Skeletal muscle tissue (tissue), 4 donors: ENCODE measurements around the gene USB1. TPM values are rescaled to one million over a fixed set of nuclear protein-coding genes. Genes with fewer than 3 reads are reported as not detected.

Experiments
- H3K27ac ChIP-seq: one replicate; pipeline ENCODE4 v1.7.0; 2013; ENCODE audit warnings: mild to moderate bottlenecking, low read depth, low read length, inconsistent platforms
- H3K27me3 ChIP-seq, 3 donors: one replicate each; pipeline ENCODE4 v1.7.0; 2013; ENCODE audit warnings: low read length in 3 of 3; ENCODE audit not compliant: control insufficient read depth in 3 of 3, insufficient read depth in 3 of 3
- H3K36me3 ChIP-seq, 3 donors: one replicate each; pipeline ENCODE4 v1.7.0; 2013; ENCODE audit warnings: low read length in 3 of 3; ENCODE audit not compliant: control insufficient read depth in 3 of 3, insufficient read depth in 3 of 3
- H3K4me1 ChIP-seq, 3 donors: one replicate each; pipeline ENCODE4 v1.7.0; 2013; ENCODE audit warnings: low read length in 3 of 3, mild to moderate bottlenecking in 3 of 3; ENCODE audit not compliant: control insufficient read depth in 3 of 3, insufficient read depth in 3 of 3
- H3K4me3 ChIP-seq, 3 donors: one replicate each; pipeline ENCODE4 v1.7.0; 2013; ENCODE audit warnings: low read length in 3 of 3
- H3K9ac ChIP-seq, 3 donors: one replicate each; pipeline ENCODE4 v1.7.0; 2013; ENCODE audit warnings: low read length in 3 of 3, mild to moderate bottlenecking in 3 of 3, moderate library complexity in 2 of 3, low read depth in 1 of 3
- H3K9me3 ChIP-seq, 3 donors: one replicate each; pipeline ENCODE4 v1.7.0; 2013; ENCODE audit warnings: low read length in 3 of 3; ENCODE audit not compliant: control insufficient read depth in 3 of 3
- total RNA-seq: library from RNA; depleted of rRNA; stranded (reverse); fragments of >200 nt; gene quantifications from one replicate; pipeline ENCODE4 v1.2.3, GENCODE V29; 2014
- donor health status: Osteomylitis.

USB1 gene
- total RNA-seq, 1 donor from 2014 or later: 2.1 TPM

DNA sequence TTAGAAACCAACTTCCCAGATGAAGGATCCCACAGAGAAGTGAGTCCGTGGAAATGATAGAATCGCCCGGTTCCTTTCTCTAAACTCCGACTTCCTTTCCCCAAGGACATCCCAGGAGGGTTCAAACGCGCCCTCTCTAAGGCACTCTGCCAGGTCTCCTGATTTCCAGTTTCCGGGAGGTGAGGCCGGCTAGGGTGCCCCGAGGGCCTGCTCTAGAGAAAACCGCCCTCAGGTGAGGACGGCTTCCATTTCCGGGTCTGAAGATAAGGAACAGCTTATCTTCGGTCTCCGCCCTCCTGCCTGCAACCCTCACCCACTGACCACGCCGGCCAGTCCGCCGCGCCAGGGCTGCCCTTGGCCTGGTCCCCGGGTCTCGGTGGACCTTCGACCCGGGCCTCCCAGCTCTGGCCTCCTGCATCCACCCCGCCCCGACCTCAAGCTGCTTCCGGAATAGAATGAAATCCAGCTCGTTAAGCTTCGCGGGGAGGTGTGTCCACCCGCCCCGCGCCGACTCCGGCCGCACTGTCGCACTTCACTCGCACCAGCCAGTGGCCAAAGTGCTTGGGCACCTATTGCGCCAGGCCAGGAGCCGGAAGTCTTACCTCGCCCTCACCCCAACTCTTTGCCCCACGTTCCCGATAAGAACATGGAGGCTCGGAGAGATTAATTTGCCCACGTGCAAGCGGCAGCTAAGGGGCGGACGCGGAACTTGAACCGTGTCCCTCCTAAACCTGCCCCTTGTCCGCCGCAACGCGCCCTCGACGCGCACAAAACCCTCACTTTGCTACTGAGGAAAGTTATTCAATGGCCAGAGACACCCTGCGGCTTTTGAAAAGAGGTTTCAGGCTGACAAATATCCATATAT is 23.5 kb downstream of the USB1 start:
- H3K36me3 ChIP-seq: peaks cover 3 to 7% (median 5%) of the 10 kb centered on the region in 3 donors
- H3K27me3 ChIP-seq: no peaks in the 10 kb centered on the region
- peaks cover 44 to 61% (median 51%) of the 10 kb centered on the region in 3 donors for H3K4me1 ChIP-seq
- H3K4me3 ChIP-seq: peak overlapping the region; percentile 68 to 83 (median 82)
- H3K27ac ChIP-seq: no peak overlapping the region
- no peaks in the 10 kb centered on the region for H3K9me3 ChIP-seq
- H3K9ac ChIP-seq: peak overlapping the region; percentile 51 to 82 (median 69)

DNA sequence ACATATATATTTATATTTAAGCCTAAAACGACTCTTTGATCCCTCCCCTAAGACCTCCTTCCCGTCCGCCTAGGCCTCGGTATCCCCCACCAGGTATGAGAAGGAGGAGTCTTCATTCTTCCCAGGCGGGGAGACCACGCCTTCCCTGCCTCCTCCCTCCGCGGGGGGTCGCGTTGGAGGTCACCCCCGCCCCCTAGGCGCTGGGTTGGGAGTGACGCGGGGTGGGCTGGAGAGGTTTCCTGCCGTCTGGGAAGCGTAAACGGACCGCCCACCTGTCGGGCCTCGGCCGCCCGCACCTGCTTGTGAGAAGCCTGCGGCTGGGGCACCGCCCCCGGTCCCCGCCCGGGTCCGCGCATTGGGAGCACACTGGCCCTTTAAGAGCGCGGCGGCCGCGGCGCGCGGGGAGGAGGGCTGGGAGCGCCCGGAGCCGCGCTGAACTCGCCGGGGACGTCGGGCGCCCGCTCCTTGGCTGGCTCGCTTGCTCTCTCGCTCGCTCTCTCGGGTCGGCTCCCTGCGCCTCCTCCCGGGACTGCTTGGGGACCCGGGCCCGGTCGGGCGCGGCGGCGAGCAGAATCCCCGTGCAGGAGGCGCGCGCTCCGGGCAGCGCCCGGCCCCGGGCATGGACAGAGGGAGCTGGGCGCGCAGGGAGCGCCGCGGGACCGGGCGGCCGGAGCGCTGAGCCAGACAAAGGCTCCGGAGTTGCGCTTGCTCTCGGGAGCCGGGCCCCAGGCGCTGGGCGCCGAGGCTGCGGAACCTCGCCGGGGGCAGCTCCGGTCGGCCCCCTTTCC is 24.3 kb downstream of the USB1 start, which contains the start of gene MMP15:
MMP15 (plus strand) TSS at position 404 of the 788 bp plus-strand sequence. CDS start 597 bp downstream, outside the sequence.
- peaks cover 51 to 69% (median 56%) of the 10 kb centered on the region in 3 donors for H3K4me1 ChIP-seq
- peaks cover 0 to 2% (median 0%) of the 10 kb centered on the region in 3 donors for H3K36me3 ChIP-seq
- H3K27ac ChIP-seq: peak within 1 kb of the TSS; percentile 84
- peak within 1 kb of the TSS; percentile 51 to 82 (median 69) for H3K9ac ChIP-seq
- no peaks in the 10 kb centered on the region for H3K27me3 ChIP-seq
- no peaks in the 10 kb centered on the region for H3K9me3 ChIP-seq
- peak within 1 kb of the TSS; percentile 72 to 83 (median 82) for H3K4me3 ChIP-seq

DNA sequence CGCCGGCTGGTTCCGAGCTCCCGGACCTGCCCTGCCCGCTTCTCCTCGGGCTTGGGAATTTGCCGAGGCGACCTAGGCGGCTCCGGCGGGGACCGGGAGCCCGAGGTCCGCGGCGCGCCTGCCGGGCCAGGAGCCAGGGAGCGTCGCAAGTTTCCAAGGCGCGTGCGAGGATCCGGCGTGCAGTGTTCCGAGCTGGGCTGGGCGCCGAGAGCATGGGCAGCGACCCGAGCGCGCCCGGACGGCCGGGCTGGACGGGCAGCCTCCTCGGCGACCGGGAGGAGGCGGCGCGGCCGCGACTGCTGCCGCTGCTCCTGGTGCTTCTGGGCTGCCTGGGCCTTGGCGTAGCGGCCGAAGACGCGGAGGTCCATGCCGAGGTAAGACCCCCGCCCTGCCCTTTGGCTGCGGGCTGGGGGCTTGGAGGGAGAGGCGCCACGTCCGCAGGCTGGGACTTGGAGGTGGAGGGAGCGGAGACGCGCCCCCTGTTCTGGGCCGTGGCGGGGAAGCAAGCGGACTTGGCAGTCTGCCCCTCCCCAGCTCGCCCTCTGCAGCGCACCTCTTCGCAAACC is 25.0 kb downstream of the USB1 start:
- Histone ChIP-seq H3K4me3 (peak overlapping the region; percentile 72 to 83 (median 82)), H3K27ac (peak overlapping the region; percentile 84), H3K4me1 (peaks cover 55 to 72% (median 63%) of the 10 kb centered on the region in 3 donors), H3K9me3 (no peaks in the 10 kb centered on the region), H3K36me3 (peaks cover 0 to 2% (median 0%) of the 10 kb centered on the region in 3 donors), H3K9ac (peak overlapping the region; percentile 51 to 82 (median 69)), H3K27me3 (no peaks in the 10 kb centered on the region)

DNA sequence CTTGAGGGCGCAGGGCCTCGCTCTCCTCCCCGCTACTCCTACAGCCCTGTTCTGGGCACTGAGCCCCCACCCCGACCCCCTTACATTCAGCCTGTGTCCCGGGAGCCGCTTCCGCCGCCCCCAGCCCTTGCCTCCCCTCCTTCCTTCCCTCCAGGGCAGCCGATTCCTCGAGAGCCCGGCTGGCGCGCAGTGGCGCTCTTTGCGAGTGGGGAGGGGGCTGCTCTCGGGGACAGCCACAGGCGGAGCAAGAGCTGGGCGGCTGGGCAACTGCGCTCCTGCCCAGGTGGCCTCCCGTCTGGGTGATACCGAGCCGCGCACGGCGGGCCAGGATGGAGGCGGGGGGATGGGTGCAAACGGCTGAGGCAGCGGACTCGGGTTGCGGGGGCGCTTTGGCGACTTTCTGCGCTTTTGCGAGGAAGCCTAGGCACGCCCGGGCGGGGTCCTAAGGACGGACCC is 25.5 kb downstream of the USB1 start:
- Histone ChIP-seq H3K4me3 (peak overlapping the region; percentile 72 to 83 (median 82)), H3K9ac (peak overlapping the region; percentile 69 to 82 (median 74)), H3K27me3 (no peaks in the 10 kb centered on the region), H3K4me1 (peaks cover 55 to 74% (median 63%) of the 10 kb centered on the region in 3 donors), H3K9me3 (no peaks in the 10 kb centered on the region), H3K27ac (peak overlapping the region; percentile 84), H3K36me3 (peaks cover 0 to 2% (median 0%) of the 10 kb centered on the region in 3 donors)

DNA sequence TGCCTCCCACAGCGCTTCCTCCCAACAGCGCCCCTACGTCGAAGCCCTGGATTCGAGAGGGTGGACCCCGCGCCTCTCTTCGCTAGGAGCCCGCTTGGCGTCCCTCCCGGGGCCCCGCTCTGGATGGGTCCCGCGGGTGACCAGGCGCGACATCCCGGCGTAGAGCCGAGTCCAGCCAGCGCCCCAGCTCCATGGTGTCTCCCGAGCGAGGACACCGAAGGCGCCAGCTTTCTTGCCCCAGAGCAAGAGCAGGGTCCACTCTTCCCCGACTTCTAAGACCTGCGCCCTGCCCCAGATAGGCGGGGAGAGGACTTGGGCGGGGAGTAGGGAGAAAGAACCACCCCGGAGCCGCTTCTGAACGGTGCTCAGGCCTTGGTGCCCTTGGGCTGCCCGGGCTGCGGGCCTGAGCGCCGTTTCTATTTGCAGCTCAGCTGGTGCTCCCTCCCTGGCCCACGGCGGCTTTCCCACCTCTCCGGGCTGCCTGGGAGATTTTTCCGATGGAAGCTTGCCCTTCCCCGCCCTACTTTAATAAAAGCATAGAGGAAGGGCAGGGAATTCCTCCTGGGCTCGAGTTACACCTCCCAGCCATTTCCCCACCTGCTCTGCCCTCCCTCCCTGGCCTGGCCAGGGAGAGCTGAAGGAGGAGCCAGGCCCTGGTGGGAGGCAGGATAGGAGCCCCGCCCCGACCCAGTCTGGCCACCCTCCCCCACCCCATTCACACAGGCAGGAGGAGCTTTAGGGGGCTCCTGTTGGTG is 26.1 kb downstream of the USB1 start:
- Histone ChIP-seq H3K4me3 (peak overlapping the region; percentile 72 to 83 (median 82)), H3K36me3 (peaks cover 0 to 2% (median 0%) of the 10 kb centered on the region in 3 donors), H3K27ac (peak overlapping the region; percentile 84), H3K4me1 (peaks cover 58 to 72% (median 62%) of the 10 kb centered on the region in 3 donors), H3K9ac (peak overlapping the region; percentile 69 to 82 (median 74)), H3K9me3 (no peaks in the 10 kb centered on the region), H3K27me3 (no peaks in the 10 kb centered on the region)

DNA sequence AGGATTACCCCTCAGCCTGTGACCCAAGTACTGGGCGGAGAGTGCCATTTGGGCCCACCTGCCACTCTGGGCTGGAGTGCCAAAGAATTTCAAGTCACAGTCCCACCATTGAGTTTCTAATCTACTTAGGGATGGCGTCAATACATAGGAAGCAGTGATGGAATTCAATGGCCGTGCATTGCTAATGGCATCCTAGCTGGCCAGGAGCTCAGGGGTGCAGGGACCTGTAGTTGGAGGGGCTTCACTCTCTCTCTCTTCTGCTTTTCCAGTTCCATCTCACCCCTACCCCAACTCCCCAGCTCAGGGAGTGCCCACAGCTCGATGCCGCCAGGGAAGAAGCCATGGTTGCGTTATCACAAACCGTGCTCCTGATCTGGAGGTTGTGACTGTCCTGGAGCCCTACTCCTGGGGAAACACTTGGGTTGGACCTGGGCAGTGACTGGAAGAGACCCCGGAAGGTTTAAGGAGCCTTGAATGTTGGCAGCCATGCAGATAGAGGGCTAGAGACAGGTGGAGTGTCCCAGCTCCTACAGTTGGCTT is 26.8 kb downstream of the USB1 start:
- no peak overlapping the region for H3K27ac ChIP-seq
- H3K9ac ChIP-seq: no peak overlapping the region
- H3K36me3 ChIP-seq: peaks cover 0 to 2% (median 0%) of the 10 kb centered on the region in 3 donors
- peak overlapping the region; percentile 2 to 41 (median 5) for H3K4me3 ChIP-seq
- H3K27me3 ChIP-seq: no peaks in the 10 kb centered on the region
- H3K4me1 ChIP-seq: peaks cover 57 to 69% (median 60%) of the 10 kb centered on the region in 3 donors
- H3K9me3 ChIP-seq: no peaks in the 10 kb centered on the region

DNA sequence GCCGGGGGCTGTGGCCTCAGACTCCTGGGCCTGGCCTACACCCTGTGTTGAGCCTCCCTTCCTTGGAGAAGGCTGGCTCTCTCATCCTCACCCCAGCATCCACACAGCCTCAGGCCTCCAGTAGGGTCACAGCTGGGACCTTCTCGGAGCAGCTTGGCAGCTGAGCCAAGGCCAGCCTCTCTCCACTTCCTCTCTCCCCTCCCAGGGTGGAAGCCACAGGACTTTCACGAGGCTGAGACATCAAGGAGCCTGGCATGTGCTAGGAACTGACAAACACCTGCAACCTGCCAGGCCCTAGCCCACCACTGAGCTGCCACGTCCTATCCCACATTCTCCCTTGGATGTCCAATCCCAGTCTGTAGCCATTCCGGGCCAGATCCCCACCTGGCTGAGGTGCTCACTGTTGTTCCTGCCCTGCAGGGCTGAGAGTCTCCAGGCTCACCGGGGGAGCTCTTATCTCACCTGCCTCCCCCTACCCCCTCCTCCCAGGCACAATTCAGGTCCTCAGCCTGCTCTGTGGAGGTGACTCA is 27.4 kb downstream of the USB1 start:
- Histone ChIP-seq H3K9ac (no peak overlapping the region), H3K4me1 (peaks cover 61 to 71% (median 64%) of the 10 kb centered on the region in 3 donors), H3K4me3 (peak overlapping the region in 1 of 3 donors; percentile 5), H3K27ac (no peak overlapping the region), H3K9me3 (no peaks in the 10 kb centered on the region), H3K27me3 (no peaks in the 10 kb centered on the region), H3K36me3 (peaks cover 0 to 2% (median 0%) of the 10 kb centered on the region in 3 donors)

DNA sequence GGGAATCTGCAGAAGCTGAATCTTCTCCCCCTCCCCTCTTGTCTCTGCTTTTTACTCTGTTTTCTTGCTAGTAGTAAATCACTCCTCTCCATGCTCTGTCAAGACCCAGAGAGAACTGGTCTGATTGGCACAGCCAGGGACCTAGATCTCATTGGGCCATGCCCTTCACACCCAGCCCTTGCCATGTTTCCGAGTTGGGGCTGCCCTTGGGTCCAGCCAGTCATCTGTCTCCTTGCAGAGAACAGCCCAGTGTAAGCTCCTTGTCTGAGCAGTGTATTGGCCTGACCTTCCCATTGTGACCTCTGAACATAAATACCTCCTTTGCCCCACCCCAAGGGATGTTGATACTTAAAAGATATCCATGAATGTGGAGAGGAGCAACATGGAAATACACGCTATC is 28.2 kb downstream of the USB1 start:
- Histone ChIP-seq H3K36me3 (peaks cover 0 to 2% (median 0%) of the 10 kb centered on the region in 3 donors), H3K9ac (no peak overlapping the region), H3K4me1 (peaks cover 62 to 74% (median 69%) of the 10 kb centered on the region in 3 donors), H3K27me3 (no peaks in the 10 kb centered on the region), H3K4me3 (no peak overlapping the region), H3K9me3 (no peaks in the 10 kb centered on the region), H3K27ac (no peak overlapping the region)
